Adrenal gland (tissue), 5 donors: ENCODE measurements around the gene ENPP3.

Experiments
- POLR2A ChIP-seq, 2 donors: fragments of 450-650 bp; IDR thresholded peaks; one replicate each; pipeline ENCODE4 v1.6.1; 2017; ENCODE audit warnings: antibody characterized with exemption in 2 of 2, mild to moderate bottlenecking in 2 of 2, moderate library complexity in 1 of 2
- TF ChIP-seq, protein P1 (sequence below), 6 experiments: fragments of 450-650 bp in 4 of 6; fragments of 200-600 bp in 2 of 6; sonication (generic) in 1 of 6; IDR thresholded peaks; 1 replicate in 5 of 6; 2 replicates in 1 of 6; pipeline versions ENCODE4 v1.5.1 to v1.8.0; 2016 to 2021; ENCODE audit warnings: antibody characterized with exemption in 6 of 6, mild to moderate bottlenecking in 2 of 6, moderate library complexity in 1 of 6
- donor health status: DM: no; HTN: no; CAD: no.

DNA sequence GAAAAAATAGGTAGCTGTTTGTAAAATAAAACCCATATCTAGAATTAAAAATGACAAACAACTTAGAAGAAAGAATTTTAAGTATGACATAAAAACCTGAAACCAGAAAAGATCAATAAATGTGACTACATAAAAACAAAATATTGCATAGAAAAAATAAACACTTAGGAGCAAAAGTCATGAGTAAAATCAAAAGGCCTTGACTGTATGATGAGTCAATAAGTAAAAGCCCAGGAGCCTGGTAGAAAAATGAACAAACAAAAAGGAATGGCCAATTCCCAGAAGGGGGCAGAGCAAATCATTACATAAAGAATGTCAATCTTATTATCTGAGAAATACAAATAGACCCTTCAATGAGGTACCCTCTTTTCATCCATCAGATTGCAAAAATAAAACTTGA, 150.0 kb downstream of the ENPP3 start:
- no peak for TF ChIP-seq POLR2A (IDR thresholded peaks at IDR 0.05)
- TF ChIP-seq, protein P1, sequence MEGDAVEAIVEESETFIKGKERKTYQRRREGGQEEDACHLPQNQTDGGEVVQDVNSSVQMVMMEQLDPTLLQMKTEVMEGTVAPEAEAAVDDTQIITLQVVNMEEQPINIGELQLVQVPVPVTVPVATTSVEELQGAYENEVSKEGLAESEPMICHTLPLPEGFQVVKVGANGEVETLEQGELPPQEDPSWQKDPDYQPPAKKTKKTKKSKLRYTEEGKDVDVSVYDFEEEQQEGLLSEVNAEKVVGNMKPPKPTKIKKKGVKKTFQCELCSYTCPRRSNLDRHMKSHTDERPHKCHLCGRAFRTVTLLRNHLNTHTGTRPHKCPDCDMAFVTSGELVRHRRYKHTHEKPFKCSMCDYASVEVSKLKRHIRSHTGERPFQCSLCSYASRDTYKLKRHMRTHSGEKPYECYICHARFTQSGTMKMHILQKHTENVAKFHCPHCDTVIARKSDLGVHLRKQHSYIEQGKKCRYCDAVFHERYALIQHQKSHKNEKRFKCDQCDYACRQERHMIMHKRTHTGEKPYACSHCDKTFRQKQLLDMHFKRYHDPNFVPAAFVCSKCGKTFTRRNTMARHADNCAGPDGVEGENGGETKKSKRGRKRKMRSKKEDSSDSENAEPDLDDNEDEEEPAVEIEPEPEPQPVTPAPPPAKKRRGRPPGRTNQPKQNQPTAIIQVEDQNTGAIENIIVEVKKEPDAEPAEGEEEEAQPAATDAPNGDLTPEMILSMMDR (IDR thresholded peaks at IDR 0.05) = no peak
